Measurements from ENCODE around the gene NAA10.

Gene NAA10

GRCh38 chrX:153917869-153918268 is 17.0 kb downstream of the NAA10 start:
- no peak for DNase-seq
- intact Hi-C loops (cut with DNase I) = no loop called here

GRCh38 chrX:153913701-153914100 is 21.1 kb downstream of the NAA10 start:
- intact Hi-C loops (cut with DNase I) = no loop called here
- DNase-seq = peak in 3 of 10 donors; percentile 16 to 61 (median 42)

- peak in 1 of 10 donors; percentile 58 for DNase-seq
- intact Hi-C loops (cut with DNase I) = no loop called here
These were observed 21.6 kb downstream of the NAA10 start for GRCh38 chrX:153913211-153913610.

GRCh38 chrX:153911798-153912197 is 23.0 kb downstream of the NAA10 start:
- intact Hi-C loops (cut with DNase I) = no loop called here

GRCh38 chrX:153910446-153910845 is 24.4 kb downstream of the NAA10 start:
- intact Hi-C loops (cut with DNase I) = no loop called here

More at GRCh38 chrX:153911798-153912197, 23.0 kb downstream of the NAA10 start:
- DNase-seq = no peak

GRCh38 chrX:153909980-153910360 is 24.9 kb downstream of the NAA10 start:
- DNase-seq = peak in 1 of 10 donors; percentile 19
- intact Hi-C loops (cut with DNase I) = no loop called here

More at GRCh38 chrX:153910446-153910845, 24.4 kb downstream of the NAA10 start:
- peak in 1 of 10 donors; percentile 13 for DNase-seq

- intact Hi-C loops (cut with DNase I) = no loop called here
- DNase-seq = peak in 1 of 10 donors; percentile 16
These were observed 25.5 kb downstream of the NAA10 start for GRCh38 chrX:153909024-153909979.

- DNase-seq = peak in 2 of 10 donors; percentile 9 to 61
- intact Hi-C loops (cut with DNase I) = no loop called here
These were observed 26.5 kb downstream of the NAA10 start for GRCh38 chrX:153908219-153908860.

- intact Hi-C loops (cut with DNase I) = no loop called here
- DNase-seq = peak in 1 of 10 donors; percentile 72
These were observed 27.4 kb downstream of the NAA10 start for GRCh38 chrX:153907456-153907855.

GRCh38 chrX:153906126-153906917 is 28.5 kb downstream of the NAA10 start:
- DNase-seq = peak in 1 of 10 donors; percentile 32
- intact Hi-C loops (cut with DNase I) = no loop called here

GRCh38 chrX:153905481-153906095 is 29.2 kb downstream of the NAA10 start:
- intact Hi-C loops (cut with DNase I) = no loop called here
- peak in 2 of 10 donors; percentile 25 to 65 for DNase-seq

- DNase-seq = peak in 1 of 10 donors; percentile 48
- intact Hi-C loops (cut with DNase I) = no loop called here
These were observed 30.6 kb downstream of the NAA10 start, which contains the start of gene AVPR2 for GRCh38 chrX:153903991-153904957. TSS of gene AVPR2 (plus strand) at chrX:153904673. CDS start at chrX:153905146, 473 bp downstream.

GRCh38 chrX:153903238-153903980 is 31.4 kb downstream of the NAA10 start:
- peak in 1 of 10 donors; percentile 57 for DNase-seq
- intact Hi-C loops (cut with DNase I) = no loop called here

GRCh38 chrX:153902385-153902784 is 32.5 kb downstream of the NAA10 start:
- intact Hi-C loops (cut with DNase I) = no loop called here
- peak in 1 of 10 donors; percentile 33 for DNase-seq

GRCh38 chrX:153901753-153902140 is 33.1 kb downstream of the NAA10 start:
- intact Hi-C loops (cut with DNase I) = no loop called here
- DNase-seq = peak in 1 of 10 donors; percentile 39

GRCh38 chrX:153900831-153901752 is 33.7 kb downstream of the NAA10 start:
- intact Hi-C loops (cut with DNase I) = no loop called here
- peak in 2 of 10 donors; percentile 62 to 83 for DNase-seq

GRCh38 chrX:153897899-153898298 is 36.9 kb downstream of the NAA10 start:
- DNase-seq = no peak
- intact Hi-C loops (cut with DNase I) = no loop called here
